Osteoblast (primary cell): ENCODE results near the gene CCDC81. TPM values are rescaled to one million over a fixed set of nuclear protein-coding genes. Genes with fewer than 3 reads are reported as not detected.
"Not testable (repeated sequence)": the region's sequence is repeated elsewhere in the genome, so short reads cannot be mapped to it uniquely, and the experiment has no call there.

Experiments used
- DNase-seq: peaks from one replicate; pipeline ENCODE4 v3.0.0; 2011; ENCODE audit warnings: low spot score, mixed read lengths; ENCODE audit not compliant: insufficient read length; ENCODE audit errors: missing footprints
- H2AFZ ChIP-seq: 2 replicates; pipeline ENCODE4 v1.6.0; 2011; ENCODE audit warnings: mild to moderate bottlenecking, low read length
- H3K27ac ChIP-seq: 2 replicates; pipeline ENCODE4 v1.5.1; 2011; ENCODE audit warnings: mild to moderate bottlenecking, low read depth, low read length, moderate library complexity
- H3K27me3 ChIP-seq: 2 replicates; pipeline ENCODE4 v1.6.0; 2012; ENCODE audit warnings: mild to moderate bottlenecking, control low read depth, inconsistent platforms, low read length, moderate library complexity; ENCODE audit not compliant: insufficient read depth
- H3K36me3 ChIP-seq: 2 replicates; pipeline ENCODE4 v1.5.1; 2011; ENCODE audit warnings: mild to moderate bottlenecking, low read length, control low read depth, moderate library complexity; ENCODE audit not compliant: insufficient read depth
- H3K4me1 ChIP-seq: 2 replicates; pipeline ENCODE4 v1.5.1; 2011; ENCODE audit warnings: mild to moderate bottlenecking, low read length, control low read depth, moderate library complexity; ENCODE audit not compliant: insufficient read depth
- H3K4me2 ChIP-seq: 2 replicates; pipeline ENCODE4 v1.6.0; 2011; ENCODE audit warnings: mild to moderate bottlenecking, low read length; ENCODE audit not compliant: insufficient read depth
- H3K4me3 ChIP-seq: fragments of 200-600 bp; sonication (generic); 3 replicates; pipeline ENCODE4 v1.5.1; 2012; ENCODE audit warnings: mild to moderate bottlenecking, low read length, inconsistent platforms; ENCODE audit not compliant: insufficient read depth
- H3K79me2 ChIP-seq: 2 replicates; pipeline ENCODE4 v1.6.0; 2012; ENCODE audit warnings: mild to moderate bottlenecking, low read length, control low read depth, inconsistent platforms; ENCODE audit not compliant: insufficient read depth
- H3K9me3 ChIP-seq: 2 replicates; pipeline ENCODE4 v1.5.1; 2011; ENCODE audit warnings: low read depth, low read length, control low read depth
- H4K20me1 ChIP-seq: 2 replicates; pipeline ENCODE4 v1.6.0; 2012; ENCODE audit warnings: mild to moderate bottlenecking, low read length, control low read depth; ENCODE audit not compliant: insufficient read depth
- CTCF ChIP-seq: IDR thresholded peaks from 2 replicates; pipeline ENCODE4 v1.5.1; 2011; ENCODE audit warnings: mild to moderate bottlenecking, low read depth, low read length, moderate library complexity; ENCODE audit errors: extremely low read depth
- total RNA-seq: library from RNA; depleted of rRNA; stranded (reverse); fragments of >200 nt; gene quantifications from 2 replicates; pipeline ENCODE4 v1.2.3, GENCODE V29; 2012

The CCDC81 gene
- total RNA-seq, 1 donor = 0.36 TPM

GRCh38 chr11:86415026-86415425 lies 40.3 kb downstream of the CCDC81 start:
- no peaks in the 10 kb centered on the region for H3K36me3 ChIP-seq
- H3K79me2 ChIP-seq = no peaks in the 10 kb centered on the region
- no peak overlapping the region for H3K4me2 ChIP-seq
- no peak for DNase-seq
- no peak for TF ChIP-seq CTCF
- no peak overlapping the region for H2AFZ ChIP-seq
- no peaks in the 10 kb centered on the region for H4K20me1 ChIP-seq
- peaks cover 5% of the 10 kb centered on the region for H3K4me1 ChIP-seq
- H3K27me3 ChIP-seq = no peaks in the 10 kb centered on the region
- H3K9me3 ChIP-seq = no peaks in the 10 kb centered on the region
- no peak overlapping the region for H3K4me3 ChIP-seq
- no peak overlapping the region for H3K27ac ChIP-seq

- Histone ChIP-seq H3K36me3 (no peaks in the 10 kb centered on the region), H3K27ac (no peak overlapping the region), H3K4me1 (peaks cover 5% of the 10 kb centered on the region), H3K79me2 (no peaks in the 10 kb centered on the region), H4K20me1 (no peaks in the 10 kb centered on the region), H3K27me3 (no peaks in the 10 kb centered on the region), H2AFZ (peak overlapping the region; percentile 31), H3K4me2 (no peak overlapping the region), H3K9me3 (no peaks in the 10 kb centered on the region), H3K4me3 (no peak overlapping the region)
- no peak for DNase-seq
- no peak for TF ChIP-seq CTCF
These were observed 41.8 kb downstream of the CCDC81 start for GRCh38 chr11:86416494-86416893.

DNA sequence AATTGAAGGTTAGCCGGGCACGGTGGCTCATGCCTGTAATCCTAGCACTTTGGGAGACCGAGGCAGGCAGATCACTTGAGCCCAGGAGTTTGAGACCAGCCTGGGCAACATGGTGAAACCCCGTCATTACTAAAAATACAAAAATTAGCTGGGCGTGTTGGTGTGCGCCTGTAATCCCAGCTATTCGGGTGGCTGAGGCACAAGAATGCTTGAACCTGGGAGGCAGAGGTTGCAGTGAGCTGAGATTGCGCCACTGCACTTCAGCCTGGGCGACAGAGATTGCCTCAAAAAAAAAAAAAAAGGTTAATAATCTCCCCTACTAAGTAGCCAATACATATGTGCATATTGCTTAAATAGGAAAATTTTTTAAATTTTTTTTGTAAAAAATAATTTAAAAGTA lies 42.3 kb downstream of the CCDC81 start:
- not testable (repeated sequence) for H3K27me3 ChIP-seq, H3K27ac ChIP-seq, H3K36me3 ChIP-seq, H3K9me3 ChIP-seq, H3K4me1 ChIP-seq, DNase-seq, H3K79me2 ChIP-seq, H3K4me2 ChIP-seq, H3K4me3 ChIP-seq, H4K20me1 ChIP-seq
- H2AFZ ChIP-seq = peak overlapping the region; percentile 31

- no peak overlapping the region for H3K4me3 ChIP-seq
- TF ChIP-seq CTCF = no peak
- no peak overlapping the region for H3K4me2 ChIP-seq
- H2AFZ ChIP-seq = no peak overlapping the region
- H3K27me3 ChIP-seq = no peaks in the 10 kb centered on the region
- H3K9me3 ChIP-seq = no peaks in the 10 kb centered on the region
- H3K27ac ChIP-seq = no peak overlapping the region
- no peaks in the 10 kb centered on the region for H3K36me3 ChIP-seq
- no peaks in the 10 kb centered on the region for H4K20me1 ChIP-seq
- no peak for DNase-seq
- peaks cover 5% of the 10 kb centered on the region for H3K4me1 ChIP-seq
- no peaks in the 10 kb centered on the region for H3K79me2 ChIP-seq
These were observed 43.4 kb downstream of the CCDC81 start for GRCh38 chr11:86418106-86418505.
